GM18502 (cell line): ENCODE data around the gene HEATR9.
"Not testable (repeated sequence)": the region's sequence is repeated elsewhere in the genome, so short reads cannot be mapped to it uniquely, and the experiment has no call there.

Experiments used
- ATAC-seq: cut with Tn5 transposase; IDR thresholded peaks from one replicate; pipeline ENCODE4 v1.9.1; 2021; ENCODE audit warnings: mild to moderate bottlenecking; ENCODE audit not compliant: unreplicated experiment, poor library complexity

Gene HEATR9

GRCh38 chr17:35868737-35869136 is at the start of gene HEATR9:
TSS of gene HEATR9 (minus strand) at chr17:35868891. CDS start at chr17:35868742, 149 bp downstream.
- ATAC-seq = no peak

- ATAC-seq = no peak
Measured at GRCh38 chr17:35917519-35918213, 49.0 kb upstream of the HEATR9 start.

GRCh38 chr17:35915153-35915964 is 46.7 kb upstream of the HEATR9 start:
- no peak for ATAC-seq

GRCh38 chr17:35914354-35914753 is 45.7 kb upstream of the HEATR9 start:
- no peak for ATAC-seq

DNA sequence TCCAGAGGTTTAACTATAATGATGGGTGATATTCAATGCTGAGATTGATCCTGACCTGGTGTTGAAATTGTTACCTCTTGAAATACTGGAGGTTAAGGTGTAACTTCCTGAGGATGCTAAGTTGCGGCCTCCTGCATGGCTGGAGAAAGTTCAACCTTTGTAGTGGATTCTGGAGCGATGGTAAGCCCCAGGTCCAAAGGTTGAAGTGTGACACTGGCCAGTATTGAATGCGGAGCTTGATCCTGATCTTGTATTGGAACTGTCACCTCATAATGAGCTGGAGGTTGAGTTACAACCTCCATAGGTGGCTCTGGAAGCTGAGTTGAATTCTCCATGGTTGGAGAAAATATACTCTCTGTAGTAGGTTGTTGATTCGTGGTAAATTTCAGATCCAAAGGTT is 44.9 kb upstream of the HEATR9 start:
- ATAC-seq = no peak

- no peak for ATAC-seq
Measured at GRCh38 chr17:35912942-35913341, 44.3 kb upstream of the HEATR9 start.

DNA sequence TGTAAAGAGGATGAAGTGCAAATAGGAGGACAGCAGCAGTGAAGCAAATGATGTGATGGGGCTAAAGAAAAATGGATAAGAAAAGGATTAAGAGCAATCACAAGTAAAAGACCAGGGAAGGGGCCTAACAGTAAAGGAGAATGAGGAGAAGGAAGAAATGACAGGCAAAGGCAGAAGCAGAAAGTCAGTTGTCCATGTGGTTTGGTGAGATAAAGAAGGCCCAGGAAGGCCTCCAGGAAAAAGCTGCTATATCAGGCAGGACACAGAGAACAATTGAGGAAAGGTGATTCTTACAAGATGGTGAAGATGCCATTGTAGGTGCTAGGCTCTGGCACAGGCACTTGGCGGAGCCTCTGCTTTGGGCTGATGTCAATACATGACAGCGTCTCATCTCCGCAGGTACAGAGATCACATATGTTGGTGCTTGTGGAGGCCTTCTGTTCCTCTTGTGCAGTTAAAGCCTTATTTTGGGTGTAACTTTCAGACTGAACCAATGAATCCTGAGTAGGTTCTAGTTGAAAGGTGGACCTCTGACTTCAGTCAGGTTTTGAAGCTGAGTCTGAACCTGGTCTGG is 43.7 kb upstream of the HEATR9 start:
- ATAC-seq = no peak

DNA sequence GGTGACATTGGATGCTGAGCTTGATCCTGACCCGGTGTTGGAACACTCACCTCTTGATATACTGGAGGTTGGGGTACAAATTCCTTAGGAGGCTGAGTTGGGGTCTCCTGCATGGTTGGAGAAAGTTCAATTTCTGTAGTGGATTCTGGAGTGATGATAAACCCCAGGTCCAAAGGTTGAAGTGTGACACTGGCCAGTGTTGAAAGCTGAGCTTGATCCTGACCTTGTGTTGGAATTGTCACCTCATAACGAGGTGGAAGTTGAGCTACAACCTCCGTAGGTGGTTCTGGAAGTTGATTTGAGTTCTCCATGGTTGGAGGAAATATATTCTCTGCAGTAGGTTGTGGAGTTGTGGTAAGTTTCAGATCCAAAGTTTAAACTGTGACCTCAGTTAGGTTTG is 40.7 kb upstream of the HEATR9 start:
- no peak for ATAC-seq

GRCh38 chr17:35907691-35908090 is 39.0 kb upstream of the HEATR9 start:
- ATAC-seq = no peak

GRCh38 chr17:35906926-35907637 is 38.4 kb upstream of the HEATR9 start:
- ATAC-seq = no peak

- no peak for ATAC-seq
Measured at GRCh38 chr17:35906191-35906925, 37.7 kb upstream of the HEATR9 start.

- no peak for ATAC-seq
Measured at GRCh38 chr17:35903451-35903850, 34.8 kb upstream of the HEATR9 start.

DNA sequence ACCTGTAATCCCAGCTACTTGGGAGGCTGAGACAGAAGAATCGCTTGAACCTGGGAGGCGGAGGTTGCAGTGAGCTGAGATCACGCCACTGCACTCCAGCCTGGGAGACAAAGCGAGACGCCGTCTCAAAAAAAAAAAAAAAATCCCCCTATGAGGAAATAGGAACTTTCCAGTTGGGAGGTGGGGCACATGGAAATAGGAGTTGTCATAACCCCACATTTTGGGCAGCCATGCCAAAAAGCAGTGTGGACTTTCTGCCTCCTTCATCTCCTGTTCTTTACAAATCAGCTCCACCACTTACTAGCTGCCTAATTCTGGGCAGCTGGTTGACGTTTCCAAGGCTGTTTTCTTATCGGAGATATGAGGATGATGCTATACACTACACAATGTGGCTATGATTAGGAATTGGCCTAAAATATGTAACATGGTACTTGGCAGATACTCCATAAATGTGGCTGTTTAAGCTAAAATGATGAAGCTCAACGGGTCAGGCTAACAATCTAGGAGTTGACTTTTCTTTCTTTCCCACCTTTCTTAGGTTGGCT is 33.0 kb upstream of the HEATR9 start:
- no peak for ATAC-seq

DNA sequence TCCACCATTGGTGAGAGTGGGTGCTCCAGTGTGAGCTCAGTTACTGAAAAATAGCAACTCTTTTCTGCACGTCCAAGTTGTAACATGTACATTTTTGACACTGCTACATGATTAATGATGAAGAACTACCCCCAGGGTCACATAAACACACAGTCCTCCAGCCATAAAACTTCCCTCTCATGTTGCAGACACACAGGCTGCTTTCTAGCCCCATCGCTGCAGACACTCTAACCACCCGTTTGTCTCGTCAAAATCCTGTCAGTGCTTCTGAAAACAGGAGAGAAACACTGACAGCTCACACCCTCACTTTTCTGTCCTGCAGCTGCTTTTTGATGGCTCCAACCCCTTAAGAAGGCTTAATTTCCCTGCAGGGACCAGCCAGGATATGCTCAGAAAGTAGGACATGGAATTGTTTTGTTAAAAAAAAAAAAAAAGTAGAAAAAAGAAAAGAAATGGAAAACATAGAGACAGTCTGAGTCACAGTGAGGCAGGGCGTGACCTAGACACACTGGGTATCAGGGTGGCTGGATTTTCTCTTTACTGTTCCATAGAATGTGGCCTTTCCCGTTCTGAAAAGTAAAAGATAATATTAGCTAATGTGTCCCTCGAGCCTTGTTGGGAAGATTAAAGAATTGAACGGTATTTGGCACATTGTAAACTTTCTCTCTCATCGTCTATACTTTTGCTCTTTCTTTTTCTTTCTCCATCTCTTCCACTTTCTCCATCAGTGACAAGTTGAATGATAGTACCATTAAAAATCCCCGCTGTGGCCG is 32.2 kb upstream of the HEATR9 start:
- no peak for ATAC-seq

DNA sequence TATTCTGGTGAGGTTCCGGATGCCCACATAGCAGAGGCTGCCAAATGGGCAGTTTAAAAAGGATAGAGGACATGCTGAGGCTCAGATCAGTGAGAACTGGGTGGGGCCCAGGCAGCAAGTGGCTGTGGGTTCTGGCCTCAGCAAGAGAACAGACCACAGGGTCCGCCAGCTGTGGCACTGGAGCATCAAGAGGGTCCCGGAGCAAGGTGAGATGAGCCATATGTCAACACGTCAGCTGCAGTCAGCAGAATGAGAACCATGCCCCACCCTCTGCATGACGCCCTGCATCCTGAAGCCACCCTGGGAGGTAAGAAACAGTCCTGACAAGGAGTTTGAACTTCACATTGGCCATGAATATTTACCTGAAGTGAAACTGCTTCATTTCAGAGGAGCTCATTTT is 31.6 kb upstream of the HEATR9 start:
- no peak for ATAC-seq

GRCh38 chr17:35898283-35899070 is 29.8 kb upstream of the HEATR9 start:
- ATAC-seq = no peak

DNA sequence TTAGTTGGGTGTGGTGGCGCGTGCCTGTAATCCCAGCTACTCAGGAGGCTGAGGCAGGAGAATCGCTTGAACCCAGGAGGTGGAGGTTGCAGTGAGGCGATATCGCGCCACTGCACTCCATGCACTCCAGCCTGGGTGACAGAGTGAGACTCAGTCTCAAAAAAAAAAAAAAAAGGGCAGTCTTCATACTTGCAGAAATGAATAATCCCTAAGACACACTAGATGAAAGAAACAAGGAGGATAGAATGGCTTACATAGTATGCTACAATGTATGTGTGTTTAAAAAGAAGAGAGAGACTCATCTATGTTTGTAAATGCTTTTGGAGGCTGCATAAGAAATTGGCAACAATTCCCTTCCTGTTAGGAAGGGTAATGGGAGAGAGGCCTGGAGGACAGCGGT is 29.1 kb upstream of the HEATR9 start:
- ATAC-seq = not testable (repeated sequence)
